Inflammatory macrophage (primary cell): ENCODE measurements around the gene GAB3.
"Not testable (repeated sequence)": the region's sequence is repeated elsewhere in the genome, so short reads cannot be mapped to it uniquely, and the experiment has no call there.

Experiments used
- DNase-seq, 2 donors: peaks; one replicate each; pipeline ENCODE4 v3.0.0-alpha.2; 2020 to 2022

The GAB3 gene

GRCh38 chrX:154720067-154720466 lies 30.8 kb downstream of the GAB3 start:
- no peak for DNase-seq

GRCh38 chrX:154719132-154719675 lies 31.7 kb downstream of the GAB3 start:
- DNase-seq, result peak; percentile 51 to 55

- peak; percentile 58 to 74 for DNase-seq
Observed at GRCh38 chrX:154718616-154719015, 32.3 kb downstream of the GAB3 start.

GRCh38 chrX:154717824-154718223 lies 33.1 kb downstream of the GAB3 start:
- DNase-seq, result peak in 1 of 2 donors; percentile 8

- no peak for DNase-seq
Observed at GRCh38 chrX:154715825-154716224, 35.1 kb downstream of the GAB3 start.

GRCh38 chrX:154714925-154715324 lies 36.0 kb downstream of the GAB3 start:
- DNase-seq, result peak; percentile 55 to 63

GRCh38 chrX:154712781-154713740 lies 37.8 kb downstream of the GAB3 start:
- peak in 1 of 2 donors; percentile 14 for DNase-seq

GRCh38 chrX:154711264-154711663 lies 39.6 kb downstream of the GAB3 start:
- DNase-seq, result no peak

- DNase-seq, result no peak
Observed at GRCh38 chrX:154710309-154710708, 40.6 kb downstream of the GAB3 start.

- no peak for DNase-seq
Observed at GRCh38 chrX:154698630-154699248, 52.1 kb downstream of the GAB3 start.

GRCh38 chrX:154696676-154697045 lies 54.2 kb downstream of the GAB3 start:
- DNase-seq, result no peak

- peak; percentile 58 to 69 for DNase-seq
Observed at GRCh38 chrX:154695911-154696675, 54.8 kb downstream of the GAB3 start.

GRCh38 chrX:154693394-154693793 lies 57.5 kb downstream of the GAB3 start:
- no peak for DNase-seq

GRCh38 chrX:154690438-154690837 lies 60.4 kb downstream of the GAB3 start:
- not testable (repeated sequence) for DNase-seq

GRCh38 chrX:154672084-154672483 lies 78.8 kb downstream of the GAB3 start:
- not testable (repeated sequence) for DNase-seq

GRCh38 chrX:154670848-154671247 lies 80.0 kb downstream of the GAB3 start:
- not testable (repeated sequence) for DNase-seq

- peak; percentile 7 to 42 for DNase-seq
Observed at GRCh38 chrX:154661899-154662298, 89.0 kb downstream of the GAB3 start.

- peak; percentile 29 to 47 for DNase-seq
Observed at GRCh38 chrX:154661170-154661569, 89.7 kb downstream of the GAB3 start.

GRCh38 chrX:154660541-154660940 lies 90.3 kb downstream of the GAB3 start:
- DNase-seq, result no peak

GRCh38 chrX:154658957-154659356 lies 91.9 kb downstream of the GAB3 start:
- no peak for DNase-seq

GRCh38 chrX:154658187-154658586 lies 92.7 kb downstream of the GAB3 start:
- DNase-seq, result no peak

GRCh38 chrX:154657226-154657805 lies 93.6 kb downstream of the GAB3 start:
- DNase-seq, result no peak
